A673 (cell line): ENCODE measurements around the gene SDSL. TPM values are rescaled to one million over a fixed set of nuclear protein-coding genes. Genes with fewer than 3 reads are reported as not detected.

Experiments
- BruUV-seq: library from RNA; stranded (reverse); fragments of 400-500 nt; replicated peaks from 2 replicates; lab custom pipeline; 2021; lab: Mats Ljungman, UMichigan
- CTCF ChIA-PET: fragments of 300-600 bp; sonication (Branson Sonifier 250); formaldehyde crosslinking; loops from one replicate; lab custom pipeline; 2022; ENCODE audit warnings: antibody characterized with exemption; lab: Charles Lee
- POLR2A ChIA-PET: fragments of 300-600 bp; sonication (Branson Sonifier 250); formaldehyde crosslinking; loops from one replicate; lab custom pipeline; 2022; ENCODE audit warnings: antibody characterized with exemption; ENCODE audit not compliant: low non-redundant PET; lab: Charles Lee
- DNase-seq: peaks from one replicate; pipeline ENCODE4 v3.0.0-alpha.2; 2015; ENCODE audit warnings: low spot score
- H3K27ac ChIP-seq: fragments of 200-600 bp; sonication (generic); 2 replicates; pipeline ENCODE4 v1.5.1; 2016; ENCODE audit warnings: mixed run types, low read depth, mild to moderate bottlenecking, mixed read lengths, antibody characterized with exemption, low read length; ENCODE audit not compliant: poor library complexity, severe bottlenecking
- H3K27me3 ChIP-seq: fragments of 200-600 bp; sonication (generic); replicated peaks from 2 replicates; pipeline ENCODE4 v1.6.1; 2017; ENCODE audit warnings: mixed run types, low read depth, mild to moderate bottlenecking, mixed read lengths, antibody characterized with exemption, low read length; ENCODE audit not compliant: insufficient read depth, poor library complexity
- H3K36me3 ChIP-seq: fragments of 200-600 bp; sonication (generic); 2 replicates; pipeline ENCODE4 v1.6.1; 2016; ENCODE audit warnings: mixed run types, mild to moderate bottlenecking, mixed read lengths, antibody characterized with exemption, low read length; ENCODE audit not compliant: insufficient read depth, poor library complexity, severe bottlenecking
- H3K4me1 ChIP-seq: fragments of 200-600 bp; sonication (generic); 2 replicates; pipeline ENCODE4 v1.6.1; 2017; ENCODE audit warnings: mixed run types, mild to moderate bottlenecking, mixed read lengths, antibody characterized with exemption, low read length; ENCODE audit not compliant: insufficient read depth, poor library complexity, severe bottlenecking
- H3K4me3 ChIP-seq: fragments of 200-600 bp; sonication (generic); 2 replicates; pipeline ENCODE4 v1.5.1; 2016; ENCODE audit warnings: low read depth, mixed run types, mild to moderate bottlenecking, mixed read lengths, low read length; ENCODE audit not compliant: poor library complexity, severe bottlenecking
- H3K9me3 ChIP-seq: fragments of 200-600 bp; sonication (generic); 2 replicates; pipeline ENCODE4 v1.6.1; 2016; ENCODE audit warnings: mixed run types, low read depth, mild to moderate bottlenecking, mixed read lengths, antibody characterized with exemption, low read length; ENCODE audit not compliant: poor library complexity, severe bottlenecking
- EZH2 ChIP-seq: fragments of 200-600 bp; sonication (generic); IDR thresholded peaks from 2 replicates; pipeline ENCODE4 v1.6.1; 2017; ENCODE audit warnings: borderline replicate concordance, low read depth, mild to moderate bottlenecking, mixed read lengths, antibody characterized with exemption, low read length; ENCODE audit not compliant: poor library complexity, severe bottlenecking
- intact Hi-C: fragments of 100-400 bp; cut with micrococcal nuclease; formaldehyde crosslinking; loops from one replicate; pipeline ENCODE4 v1.10.0; 2022; ENCODE audit not compliant: unreplicated experiment
- total RNA-seq: library from RNA; stranded (reverse); gene quantifications from 2 replicates; pipeline ENCODE4 v1.2.3, GENCODE V29; 2021
- TF ChIP-seq, protein P1 (sequence below): fragments of 300-800, 200-600 bp; sonication (generic); conservative IDR thresholded peaks from 2 replicates; pipeline ENCODE4 v1.5.1; 2017; ENCODE audit warnings: low read depth, mild to moderate bottlenecking, antibody characterized with exemption, low read length, moderate library complexity, mixed read lengths

Gene SDSL
- total RNA-seq, 1 experiment from 2014 or later, result 0.37 TPM

DNA sequence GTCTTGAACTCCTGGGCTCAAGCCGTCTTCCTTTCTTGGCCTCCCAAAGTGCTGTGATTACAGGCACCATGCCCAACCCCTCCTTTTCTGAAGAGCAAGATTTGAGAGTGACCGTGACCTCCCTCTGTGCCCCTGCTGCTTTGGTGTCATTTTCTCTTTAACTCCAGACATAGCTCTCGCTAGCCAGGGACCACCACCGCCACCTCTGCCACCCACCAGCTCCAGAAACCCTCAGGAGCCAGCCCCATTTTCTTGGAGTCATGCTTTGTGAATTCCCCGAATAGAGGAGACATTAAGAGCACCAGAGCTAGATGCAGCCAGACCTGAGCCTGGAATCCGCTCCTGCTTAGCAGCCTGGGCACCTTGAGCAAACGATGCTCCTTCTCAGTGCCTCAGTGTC is 18.2 kb downstream of the SDSL start:
- H3K36me3 ChIP-seq, result no peaks in the 10 kb centered on the region
- no peak overlapping the region for H3K27ac ChIP-seq
- CTCF ChIA-PET, result no interaction called here
- intact Hi-C loops, result no loop called here
- peaks cover 4% of the 10 kb centered on the region for H3K27me3 ChIP-seq
- no TSS peak for BruUV-seq
- no peak for DNase-seq
- POLR2A ChIA-PET, result no interaction called here
- no peaks in the 10 kb centered on the region for H3K4me1 ChIP-seq
- no peak overlapping the region for H3K4me3 ChIP-seq
- TF ChIP-seq, protein P1, sequence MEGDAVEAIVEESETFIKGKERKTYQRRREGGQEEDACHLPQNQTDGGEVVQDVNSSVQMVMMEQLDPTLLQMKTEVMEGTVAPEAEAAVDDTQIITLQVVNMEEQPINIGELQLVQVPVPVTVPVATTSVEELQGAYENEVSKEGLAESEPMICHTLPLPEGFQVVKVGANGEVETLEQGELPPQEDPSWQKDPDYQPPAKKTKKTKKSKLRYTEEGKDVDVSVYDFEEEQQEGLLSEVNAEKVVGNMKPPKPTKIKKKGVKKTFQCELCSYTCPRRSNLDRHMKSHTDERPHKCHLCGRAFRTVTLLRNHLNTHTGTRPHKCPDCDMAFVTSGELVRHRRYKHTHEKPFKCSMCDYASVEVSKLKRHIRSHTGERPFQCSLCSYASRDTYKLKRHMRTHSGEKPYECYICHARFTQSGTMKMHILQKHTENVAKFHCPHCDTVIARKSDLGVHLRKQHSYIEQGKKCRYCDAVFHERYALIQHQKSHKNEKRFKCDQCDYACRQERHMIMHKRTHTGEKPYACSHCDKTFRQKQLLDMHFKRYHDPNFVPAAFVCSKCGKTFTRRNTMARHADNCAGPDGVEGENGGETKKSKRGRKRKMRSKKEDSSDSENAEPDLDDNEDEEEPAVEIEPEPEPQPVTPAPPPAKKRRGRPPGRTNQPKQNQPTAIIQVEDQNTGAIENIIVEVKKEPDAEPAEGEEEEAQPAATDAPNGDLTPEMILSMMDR, result no peak
- TF ChIP-seq EZH2, result no peak
- no peaks in the 10 kb centered on the region for H3K9me3 ChIP-seq

DNA sequence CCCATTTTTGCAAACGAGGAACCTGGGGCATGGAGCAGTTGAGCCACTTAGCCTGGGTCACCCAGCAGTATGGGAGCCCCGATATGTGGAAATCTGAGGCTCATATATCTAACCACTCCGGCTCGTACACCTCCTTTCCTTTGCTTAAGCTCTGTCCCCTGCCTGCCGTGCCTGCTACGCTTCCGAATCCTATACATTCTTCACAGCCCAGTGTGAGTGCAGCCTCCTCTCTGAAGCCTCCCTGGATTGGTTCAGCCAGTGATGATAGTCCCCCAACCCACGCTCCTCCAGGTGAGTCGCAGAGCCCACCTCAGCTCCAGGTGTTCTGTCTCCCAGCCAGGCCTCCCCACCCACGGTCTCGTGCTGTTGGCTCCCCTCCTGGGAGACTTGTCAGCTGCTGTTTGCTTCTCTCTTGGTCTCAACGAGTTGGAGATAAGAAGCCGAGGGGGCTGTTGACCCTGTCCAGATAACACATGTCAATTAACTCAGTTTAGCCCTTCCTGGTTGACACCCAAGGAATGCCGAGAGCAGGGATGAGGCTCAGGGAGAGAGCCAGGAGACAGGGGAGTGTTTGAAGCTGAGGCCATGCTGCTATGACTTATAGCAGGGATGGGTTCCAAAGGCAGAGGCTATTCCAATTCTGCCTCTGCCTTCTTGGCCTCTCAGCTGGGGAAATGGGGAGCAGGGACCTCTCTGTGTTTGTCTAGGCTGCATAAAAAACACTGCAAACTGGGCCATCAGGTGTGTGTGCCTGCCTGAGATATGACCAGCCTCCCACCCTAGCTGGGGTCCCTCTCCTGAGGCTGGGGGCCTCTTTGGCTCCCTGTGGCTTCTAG is 19.0 kb downstream of the SDSL start:
- Histone ChIP-seq H3K27me3 (peaks cover 4% of the 10 kb centered on the region), H3K4me3 (no peak overlapping the region), H3K27ac (no peak overlapping the region), H3K9me3 (no peaks in the 10 kb centered on the region), H3K36me3 (no peaks in the 10 kb centered on the region), H3K4me1 (no peaks in the 10 kb centered on the region)
- TF ChIP-seq, protein P1, result no peak
- TF ChIP-seq EZH2, result no peak
- BruUV-seq, result no TSS peak
- POLR2A ChIA-PET, result no interaction called here
- CTCF ChIA-PET, result interaction anchor here (0.6 kb wide), 1 partner anchor 244 kb away, joined by 4 read pairs; no protein-coding TSS in a partner anchor
- DNase-seq, result no peak
- intact Hi-C loops, result no loop called here

DNA sequence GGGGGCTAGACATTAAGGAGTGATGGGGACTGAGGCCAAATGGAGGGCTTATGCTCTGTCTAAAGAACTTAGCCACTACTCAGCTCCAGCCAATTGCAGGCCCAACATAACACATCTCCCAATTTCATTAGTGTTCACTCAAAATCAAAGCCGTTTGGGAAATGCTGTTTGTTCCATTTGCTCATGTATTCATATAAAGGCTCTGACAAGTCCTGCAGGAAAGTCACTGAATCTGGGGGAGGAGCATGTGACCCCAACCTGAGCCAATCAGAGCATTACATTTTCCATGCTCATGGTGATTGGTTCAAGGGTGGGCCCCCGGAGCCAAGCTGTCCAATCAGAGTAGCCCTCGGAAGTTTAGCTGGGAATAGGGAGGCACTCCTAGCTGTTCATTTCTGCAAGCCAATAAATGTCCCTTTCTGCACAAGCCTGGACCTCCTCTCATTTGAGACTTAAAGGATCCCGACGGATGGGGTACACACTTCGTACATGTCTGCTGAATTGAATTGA is 20.9 kb downstream of the SDSL start:
- Histone ChIP-seq H3K4me1 (no peaks in the 10 kb centered on the region), H3K36me3 (no peaks in the 10 kb centered on the region), H3K27ac (no peak overlapping the region), H3K27me3 (peaks cover 6% of the 10 kb centered on the region), H3K9me3 (no peaks in the 10 kb centered on the region), H3K4me3 (no peak overlapping the region)
- CTCF ChIA-PET, result no interaction called here
- intact Hi-C loops, result no loop called here
- no TSS peak for BruUV-seq
- TF ChIP-seq EZH2, result no peak
- TF ChIP-seq, protein P1, result no peak
- POLR2A ChIA-PET, result no interaction called here
- DNase-seq, result no peak
